HG02981 (cell line): ENCODE measurements around the gene CNN2.

Experiments used
- ATAC-seq: cut with Tn5 transposase; IDR thresholded peaks from one replicate; pipeline ENCODE4 v1.9.1; 2021; ENCODE audit warnings: mild to moderate bottlenecking, moderate library complexity; ENCODE audit not compliant: unreplicated experiment

The CNN2 gene

DNA sequence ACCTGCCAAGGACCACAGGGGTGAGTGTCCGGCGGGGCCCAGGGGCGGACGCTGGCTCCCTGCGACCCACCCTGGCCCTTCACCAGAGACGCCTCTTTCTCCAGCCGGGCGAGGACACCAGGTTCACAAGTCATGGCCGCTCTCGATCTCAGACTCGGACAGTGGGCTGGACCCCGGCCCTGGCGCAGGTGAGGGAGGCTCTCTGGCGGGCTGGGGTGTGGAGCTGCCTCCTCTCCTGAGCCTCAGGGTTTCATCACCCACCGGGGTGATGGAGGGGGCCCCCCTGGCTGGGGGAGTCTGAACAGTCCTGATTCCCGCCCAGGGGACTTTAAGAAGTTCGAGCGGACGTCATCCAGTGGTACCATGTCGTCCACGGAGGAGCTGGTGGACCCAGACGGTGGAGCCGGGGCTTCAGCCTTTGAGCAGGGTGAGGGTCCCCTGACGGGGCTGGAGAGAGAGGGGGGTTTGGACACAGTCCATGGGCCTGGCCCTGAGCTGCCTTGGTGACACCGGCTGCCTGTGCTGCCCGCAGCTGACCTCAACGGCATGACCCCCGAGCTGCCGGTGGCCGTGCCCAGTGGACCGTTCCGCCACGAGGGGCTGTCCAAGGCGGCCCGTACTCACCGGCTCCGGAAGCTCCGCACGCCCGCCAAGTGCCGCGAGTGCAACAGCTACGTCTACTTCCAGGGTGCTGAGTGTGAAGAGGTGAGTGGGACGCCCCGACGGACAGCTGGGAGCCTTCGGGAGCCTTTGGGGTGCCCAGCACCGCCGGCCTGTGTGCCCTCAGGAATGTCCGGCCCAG, 54.2 kb downstream of the CNN2 start:
- no peak for ATAC-seq

DNA sequence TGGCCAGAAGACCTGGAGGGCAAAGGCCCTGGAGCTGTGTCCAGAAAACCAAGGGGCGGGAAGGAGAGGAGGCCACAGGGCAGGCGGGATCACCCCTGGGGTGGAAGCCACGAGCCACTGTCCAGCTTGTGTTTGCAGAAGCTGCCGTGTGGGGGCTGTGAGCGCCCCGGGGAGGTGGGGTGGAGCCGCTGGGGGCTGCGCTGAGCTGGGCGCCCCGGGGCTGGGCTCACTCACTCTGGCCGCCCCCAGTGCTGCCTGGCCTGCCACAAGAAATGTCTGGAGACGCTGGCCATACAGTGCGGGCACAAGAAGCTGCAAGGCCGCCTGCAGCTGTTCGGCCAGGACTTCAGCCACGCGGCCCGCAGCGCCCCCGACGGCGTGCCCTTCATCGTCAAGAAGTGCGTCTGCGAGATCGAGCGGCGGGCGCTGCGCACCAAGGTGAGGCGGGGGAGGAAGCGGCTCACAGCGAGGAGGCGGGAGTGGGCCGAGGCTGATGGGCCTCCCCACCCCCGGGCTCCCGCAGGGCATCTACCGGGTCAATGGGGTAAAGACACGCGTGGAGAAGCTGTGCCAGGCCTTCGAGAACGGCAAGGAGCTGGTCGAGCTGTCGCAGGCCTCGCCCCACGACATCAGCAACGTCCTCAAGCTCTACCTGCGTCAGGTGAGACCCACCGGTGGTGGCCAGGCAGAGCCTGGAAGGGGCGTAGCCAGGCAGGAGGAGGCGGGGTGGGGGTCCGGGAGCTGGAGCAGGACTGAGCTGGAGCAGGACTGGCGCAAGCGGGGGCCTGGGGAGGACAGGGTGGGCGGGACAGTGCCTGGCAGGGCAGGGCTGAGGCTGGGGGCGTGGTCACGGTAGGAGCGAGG, 55.1 kb downstream of the CNN2 start:
- no peak for ATAC-seq

DNA sequence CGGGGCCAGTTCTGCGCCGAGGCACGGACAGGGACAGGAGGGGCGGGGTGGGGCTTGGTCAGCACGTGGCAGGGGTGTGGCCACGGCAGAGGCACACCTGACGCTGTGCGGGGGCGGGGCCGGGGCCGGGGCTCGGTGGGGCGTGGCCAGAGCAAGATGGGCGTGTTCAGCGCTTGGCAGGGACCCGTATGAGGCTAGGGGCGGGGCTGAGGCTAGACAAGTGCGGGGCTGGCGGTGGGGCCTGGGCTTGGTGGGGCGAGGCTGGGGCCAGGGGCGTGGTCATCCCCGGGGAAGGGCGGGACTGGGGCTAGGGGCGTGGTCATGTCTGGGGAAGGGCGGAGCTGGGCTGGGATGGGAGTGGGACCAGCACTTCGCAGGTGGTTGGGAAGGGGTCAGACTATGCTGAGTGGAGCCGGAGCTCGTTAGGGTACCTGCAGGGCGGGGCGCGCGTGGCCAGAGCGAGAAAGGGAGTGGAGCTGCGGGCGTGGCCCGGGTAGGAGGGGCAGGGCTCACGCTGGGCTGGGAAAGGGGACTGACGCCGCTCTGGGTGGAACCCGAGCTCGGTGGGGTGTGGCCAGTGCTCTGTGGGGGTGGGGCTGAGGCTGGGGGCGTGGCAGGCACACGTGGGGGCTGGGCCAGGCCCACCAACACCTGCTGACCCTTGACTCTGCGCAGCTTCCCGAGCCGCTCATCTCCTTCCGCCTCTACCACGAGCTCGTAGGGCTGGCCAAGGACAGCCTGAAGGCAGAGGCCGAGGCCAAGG, 55.9 kb downstream of the CNN2 start:
- ATAC-seq = no peak

DNA sequence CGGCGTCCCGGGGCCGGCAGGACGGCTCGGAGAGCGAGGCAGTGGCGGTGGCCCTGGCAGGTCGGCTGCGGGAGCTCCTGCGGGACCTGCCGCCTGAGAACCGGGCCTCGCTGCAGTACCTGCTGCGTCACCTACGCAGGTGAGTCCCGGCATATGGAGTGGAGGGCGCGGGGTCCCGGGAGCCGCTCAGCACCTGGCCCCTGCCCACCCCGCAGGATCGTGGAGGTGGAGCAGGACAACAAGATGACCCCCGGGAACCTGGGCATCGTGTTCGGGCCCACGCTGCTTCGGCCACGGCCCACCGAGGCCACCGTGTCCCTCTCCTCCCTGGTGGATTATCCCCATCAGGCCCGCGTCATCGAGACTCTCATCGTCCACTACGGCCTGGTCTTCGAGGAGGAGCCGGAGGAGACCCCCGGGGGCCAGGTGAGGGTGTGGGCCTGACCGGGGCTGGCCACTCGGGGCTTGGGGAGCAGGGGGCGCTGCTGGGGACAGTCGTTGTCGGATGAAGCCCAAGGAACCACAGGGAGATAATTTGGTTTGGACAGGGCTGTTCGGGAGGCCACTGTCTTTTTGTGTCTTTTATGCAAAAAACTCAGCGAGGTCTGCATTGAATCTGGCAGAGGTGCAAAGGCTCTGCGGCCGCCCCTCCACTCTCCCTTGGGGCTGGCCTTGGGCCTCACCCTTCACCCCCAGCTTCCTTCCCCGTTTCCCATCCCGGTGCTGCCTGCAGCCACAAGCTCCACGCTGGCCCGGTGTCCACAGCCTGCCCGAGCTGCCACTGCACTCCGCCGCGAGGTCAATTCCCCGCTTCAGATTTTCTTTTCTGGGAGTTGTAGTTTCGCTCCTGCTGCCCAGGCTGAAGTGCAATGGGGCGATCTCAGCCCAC, 56.8 kb downstream of the CNN2 start:
- ATAC-seq = no peak

DNA sequence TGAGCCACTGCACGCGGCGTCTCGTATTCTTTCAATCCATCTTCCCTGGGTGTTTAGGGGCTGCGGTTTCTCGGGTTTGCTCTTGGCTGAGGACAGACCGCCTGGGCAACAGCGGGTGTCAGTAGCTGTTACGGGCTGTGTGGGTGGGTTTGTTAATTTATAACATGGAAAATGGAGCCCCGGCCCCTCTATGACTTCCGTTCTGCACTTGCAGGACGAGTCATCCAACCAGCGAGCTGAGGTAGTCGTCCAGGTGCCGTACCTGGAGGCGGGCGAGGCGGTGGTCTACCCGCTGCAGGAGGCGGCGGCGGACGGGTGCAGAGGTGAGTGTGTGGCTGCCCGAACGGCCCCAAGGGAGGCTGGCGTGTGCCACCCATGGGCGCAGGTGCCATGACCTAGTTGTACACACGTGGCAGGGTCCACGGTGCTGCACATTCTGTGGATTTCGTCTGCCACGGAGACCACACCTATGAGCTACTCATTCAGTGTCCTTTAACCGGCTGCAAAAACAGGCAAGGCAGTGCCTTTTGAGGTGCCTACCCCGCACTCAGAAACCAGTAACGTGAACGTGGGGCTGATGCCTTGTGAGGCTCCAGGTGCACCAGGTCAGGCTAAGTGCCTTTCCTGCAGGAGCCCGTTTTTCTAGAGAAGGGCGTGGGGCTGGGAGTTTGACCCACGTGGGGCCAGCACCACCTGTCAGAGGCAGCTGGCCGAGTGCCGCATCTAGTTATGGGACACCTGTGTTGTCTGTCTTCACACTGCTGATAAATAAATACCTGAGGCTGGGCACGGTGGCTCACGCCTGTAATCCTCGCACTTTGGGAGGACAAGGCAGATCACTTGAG, 57.8 kb downstream of the CNN2 start:
- ATAC-seq = no peak

DNA sequence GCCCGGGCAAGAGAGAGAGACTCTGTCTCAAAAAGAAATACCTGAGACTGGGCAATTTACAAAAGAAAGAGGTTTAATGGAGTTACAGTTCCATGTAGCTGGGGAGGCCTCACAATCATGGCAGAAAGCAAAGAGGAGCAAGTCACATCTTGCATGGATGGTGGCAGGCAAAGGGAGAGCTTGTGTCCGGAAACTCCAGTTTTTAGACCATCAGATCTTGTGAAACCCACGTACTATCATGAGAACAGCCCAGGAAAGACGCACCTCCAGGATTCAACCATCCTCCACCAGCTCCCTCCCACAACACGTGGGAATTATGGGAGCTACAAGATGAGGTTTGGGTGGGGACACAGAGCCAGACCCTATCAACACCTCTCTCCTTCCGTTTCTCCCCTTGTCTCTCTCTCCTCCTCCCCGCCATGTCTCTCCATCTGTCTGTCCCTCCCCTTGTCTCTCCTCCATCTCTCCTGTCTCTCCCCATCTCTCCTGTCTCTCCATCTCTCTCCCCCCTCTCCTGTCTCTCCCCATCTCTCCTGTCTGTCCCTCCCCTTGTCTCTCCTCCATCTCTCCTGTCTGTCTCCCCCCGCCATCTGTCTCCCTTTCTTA, 58.7 kb downstream of the CNN2 start:
- ATAC-seq = no peak

DNA sequence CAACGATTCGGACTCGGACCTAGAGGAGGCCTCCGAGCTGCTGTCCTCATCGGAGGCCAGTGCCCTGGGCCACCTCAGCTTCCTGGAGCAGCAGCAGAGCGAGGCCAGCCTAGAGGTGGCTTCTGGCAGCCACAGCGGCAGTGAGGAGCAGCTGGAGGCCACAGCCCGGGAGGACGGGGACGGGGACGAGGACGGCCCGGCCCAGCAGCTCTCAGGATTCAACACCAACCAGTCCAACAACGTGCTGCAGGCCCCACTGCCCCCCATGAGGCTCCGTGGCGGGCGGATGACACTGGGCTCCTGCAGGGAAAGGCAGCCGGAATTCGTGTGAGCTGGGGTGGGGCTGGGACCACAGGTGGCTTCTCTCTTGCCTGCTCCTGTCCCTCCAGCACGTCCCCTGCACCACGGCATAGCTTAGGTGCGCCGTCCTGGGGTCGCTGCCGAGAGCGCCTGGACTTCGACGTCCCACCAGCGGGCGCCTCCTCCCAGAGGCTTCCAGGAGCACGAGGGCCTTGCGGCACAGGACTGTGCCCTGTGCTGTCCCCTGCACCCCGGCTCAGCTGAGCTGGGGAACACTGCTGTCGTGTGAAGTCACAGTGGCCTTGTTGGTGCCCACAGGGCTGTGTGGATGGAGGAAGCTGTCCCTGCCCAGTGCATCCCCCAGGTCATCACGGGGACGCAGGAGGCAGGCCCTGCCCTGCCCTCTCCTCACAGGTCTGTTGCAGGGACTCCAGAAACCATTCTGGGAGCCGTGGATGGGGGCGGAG, 59.5 kb downstream of the CNN2 start:
- ATAC-seq = no peak

DNA sequence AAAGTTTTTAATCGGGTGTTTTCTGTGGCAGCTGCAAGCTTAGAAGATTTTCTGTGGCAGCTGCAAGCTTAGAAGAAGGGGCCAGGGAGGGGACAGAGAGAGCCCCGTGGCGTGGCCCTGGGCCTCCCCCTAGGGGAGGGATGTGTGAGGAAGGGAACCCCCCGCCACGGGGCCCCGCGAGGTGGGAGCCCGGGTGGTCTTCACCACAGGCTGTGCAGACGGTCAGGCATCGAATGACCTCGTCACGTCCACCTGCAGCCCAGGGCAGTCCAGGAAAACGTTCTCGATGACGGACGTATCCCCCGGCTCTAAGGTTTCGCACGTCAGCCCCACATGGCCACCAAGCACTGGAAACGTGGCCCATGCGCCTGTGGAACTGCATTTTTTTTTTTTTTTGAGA, 60.2 kb downstream of the CNN2 start:
- ATAC-seq = no peak

DNA sequence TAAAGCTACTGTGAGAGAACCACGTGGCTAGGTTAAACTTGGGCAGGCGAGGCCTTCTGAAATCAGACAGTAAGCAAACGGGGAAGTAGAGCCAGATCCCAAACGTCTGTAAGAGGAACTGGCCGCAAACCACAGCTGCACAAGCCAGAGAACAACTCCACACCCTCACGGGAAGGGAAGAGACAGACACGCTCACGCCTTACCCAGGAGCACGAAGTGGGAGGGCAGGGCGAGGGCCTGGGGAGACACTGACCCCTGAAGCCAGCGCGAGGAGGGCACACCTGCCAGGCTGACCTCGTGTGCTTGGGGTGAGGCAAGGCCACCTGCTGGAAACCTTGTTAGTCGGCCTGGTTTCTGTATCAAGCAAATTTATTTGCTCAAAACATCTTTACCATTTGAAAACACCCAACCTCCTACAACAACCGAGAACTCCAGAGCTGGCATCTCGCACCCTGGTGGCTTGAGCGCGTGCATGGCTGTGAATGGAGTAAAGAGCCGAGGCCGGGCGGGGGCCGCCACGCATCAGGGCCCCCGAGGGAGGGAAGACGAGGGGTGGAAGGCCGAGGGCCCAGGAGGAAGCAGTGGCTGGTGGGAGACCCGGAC, 61.5 kb downstream of the CNN2 start:
- no peak for ATAC-seq

DNA sequence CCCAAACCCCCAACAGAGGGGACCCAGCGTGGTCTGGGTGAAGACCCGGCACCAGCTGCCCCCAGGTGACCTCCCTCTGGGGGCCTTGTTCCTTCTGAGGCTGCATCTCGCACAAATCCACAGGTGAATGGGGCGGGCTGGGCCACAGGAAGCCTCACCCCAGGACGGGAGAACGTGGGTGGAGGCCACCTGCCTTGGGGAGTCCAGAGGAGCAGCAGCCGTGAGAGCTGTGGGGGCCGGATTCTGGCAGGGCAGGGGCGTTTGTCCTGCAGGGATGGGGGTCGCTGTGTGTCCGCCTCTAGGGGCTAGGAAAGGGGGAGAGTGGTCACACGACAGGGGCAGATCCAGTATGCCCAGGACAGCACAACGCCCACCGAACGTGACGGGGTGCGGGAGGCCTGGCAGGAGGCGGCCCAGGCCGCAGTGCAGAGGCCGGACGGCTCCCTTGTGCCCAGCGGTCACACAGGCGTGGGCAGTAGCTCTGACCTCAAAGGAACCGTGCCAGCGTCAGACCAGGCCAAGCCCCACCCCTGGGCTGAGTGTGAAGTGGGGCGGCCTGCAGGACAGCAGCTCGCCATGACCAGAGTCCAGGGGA, 62.1 kb downstream of the CNN2 start:
- no peak for ATAC-seq
